ENCODE results near the gene LRRC4C.

Gene LRRC4C

GRCh38 chr11:41316751-41317150, 142.7 kb downstream of the LRRC4C start:
- DNase-seq = no peak
- H3K23ac ChIP-seq (ENCODE audit: low read length in 2 of 2) = no peak overlapping the region
- 56% methylated on average over 2 of the region's 2 CpGs for WGBS
- no peak overlapping the region for H2BK120ac ChIP-seq (ENCODE audit: low read depth, low read length)
- no peak overlapping the region for H2AFZ ChIP-seq (ENCODE audit: low read depth, low read length)
- H3K4me2 ChIP-seq (ENCODE audit: low read length, poor library complexity, severe bottlenecking) = no peak overlapping the region
- H2BK15ac ChIP-seq (ENCODE audit: low read depth, poor library complexity, severe bottlenecking) = no peak overlapping the region
- no peak overlapping the region for H3K9ac ChIP-seq (ENCODE audit: low read length)
- no peak overlapping the region for H3K27ac ChIP-seq (ENCODE audit: low read length, poor library complexity, severe bottlenecking)
- H3K14ac ChIP-seq (ENCODE audit: low read length in 2 of 2) = no peak overlapping the region
- no peaks in the 10 kb centered on the region for H3K27me3 ChIP-seq (ENCODE audit: control insufficient read depth in 1 of 2, insufficient read depth in 1 of 2, low read length in 2 of 2)
- H3K4me3 ChIP-seq (ENCODE audit: insufficient read depth in 1 of 2, low read depth in 1 of 2, low read length in 2 of 2) = no peak overlapping the region
- no peak overlapping the region for H2BK5ac ChIP-seq (ENCODE audit: low read depth, low read length, poor library complexity, severe bottlenecking)
- H4K91ac ChIP-seq (ENCODE audit: low read length) = no peak overlapping the region
- no peaks in the 10 kb centered on the region for H3K4me1 ChIP-seq (ENCODE audit: control insufficient read depth, insufficient read depth, low read depth, low read length)
- H4K8ac ChIP-seq (ENCODE audit: low read length) = no peak overlapping the region
- no peaks in the 10 kb centered on the region for H3K79me1 ChIP-seq (replicated peaks; ENCODE audit: low read length, poor library complexity, severe bottlenecking)
- no peaks in the 10 kb centered on the region for H3K36me3 ChIP-seq (ENCODE audit: control insufficient read depth in 1 of 2, insufficient read depth in 2 of 2, low read depth in 1 of 2, low read length in 2 of 2)
- H2BK12ac ChIP-seq (ENCODE audit: low read length in 2 of 2) = no peak overlapping the region
- no peak overlapping the region for H3K4ac ChIP-seq (ENCODE audit: low read depth in 1 of 2, low read length in 2 of 2)
- no peak overlapping the region for H2AK5ac ChIP-seq (ENCODE audit: low read length, severe bottlenecking)
- H3K18ac ChIP-seq (ENCODE audit: low read depth in 1 of 2, low read length in 2 of 2) = no peak overlapping the region
- no peaks in the 10 kb centered on the region for H3K9me3 ChIP-seq (ENCODE audit: control insufficient read depth, low read length)

DNA sequence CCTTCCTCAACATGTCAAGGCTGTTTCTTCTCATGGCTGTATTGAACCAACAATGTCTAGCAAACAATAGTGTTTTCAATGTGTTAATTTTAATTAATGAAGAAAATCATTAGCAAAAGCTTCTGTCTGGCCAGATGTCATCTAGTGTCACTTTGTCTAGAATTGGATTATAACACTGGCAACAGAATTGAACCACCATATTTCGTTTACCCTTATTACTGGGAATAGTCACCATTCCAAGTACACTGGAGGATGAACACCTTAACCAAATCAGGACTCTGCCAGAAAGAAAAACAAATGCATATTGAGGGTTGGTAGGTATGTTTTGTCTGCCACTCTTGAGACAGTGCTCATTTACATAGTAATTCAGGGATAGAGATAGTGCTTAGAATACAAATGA, 146.2 kb downstream of the LRRC4C start:
- H4K8ac ChIP-seq (ENCODE audit: low read length) = no peak overlapping the region
- H3K9ac ChIP-seq (ENCODE audit: low read length) = no peak overlapping the region
- H3K36me3 ChIP-seq (ENCODE audit: control insufficient read depth in 1 of 2, insufficient read depth in 2 of 2, low read depth in 1 of 2, low read length in 2 of 2) = no peaks in the 10 kb centered on the region
- no peak overlapping the region for H3K27ac ChIP-seq (ENCODE audit: low read length, poor library complexity, severe bottlenecking)
- H2BK12ac ChIP-seq (ENCODE audit: low read length in 2 of 2) = no peak overlapping the region
- H3K14ac ChIP-seq (ENCODE audit: low read length in 2 of 2) = no peak overlapping the region
- H3K9me3 ChIP-seq (ENCODE audit: control insufficient read depth, low read length) = no peaks in the 10 kb centered on the region
- H3K23ac ChIP-seq (ENCODE audit: low read length in 2 of 2) = no peak overlapping the region
- no peak overlapping the region for H3K18ac ChIP-seq (ENCODE audit: low read depth in 1 of 2, low read length in 2 of 2)
- 71% methylated on average over 1 of the region's 1 CpG for WGBS
- no peak overlapping the region for H2BK5ac ChIP-seq (ENCODE audit: low read depth, low read length, poor library complexity, severe bottlenecking)
- H4K91ac ChIP-seq (ENCODE audit: low read length) = no peak overlapping the region
- H3K79me1 ChIP-seq (replicated peaks; ENCODE audit: low read length, poor library complexity, severe bottlenecking) = no peaks in the 10 kb centered on the region
- no peak for DNase-seq
- H3K27me3 ChIP-seq (ENCODE audit: control insufficient read depth in 1 of 2, insufficient read depth in 1 of 2, low read length in 2 of 2) = no peaks in the 10 kb centered on the region
- no peaks in the 10 kb centered on the region for H3K4me1 ChIP-seq (ENCODE audit: control insufficient read depth, insufficient read depth, low read depth, low read length)
- no peak overlapping the region for H3K4ac ChIP-seq (ENCODE audit: low read depth in 1 of 2, low read length in 2 of 2)
- no peak overlapping the region for H2BK120ac ChIP-seq (ENCODE audit: low read depth, low read length)
- H2AFZ ChIP-seq (ENCODE audit: low read depth, low read length) = no peak overlapping the region
- H2AK5ac ChIP-seq (ENCODE audit: low read length, severe bottlenecking) = no peak overlapping the region
- H3K4me2 ChIP-seq (ENCODE audit: low read length, poor library complexity, severe bottlenecking) = no peak overlapping the region
- H3K4me3 ChIP-seq (ENCODE audit: insufficient read depth in 1 of 2, low read depth in 1 of 2, low read length in 2 of 2) = no peak overlapping the region
- no peak overlapping the region for H2BK15ac ChIP-seq (ENCODE audit: low read depth, poor library complexity, severe bottlenecking)

GRCh38 chr11:41309716-41310115, 149.7 kb downstream of the LRRC4C start:
- no peaks in the 10 kb centered on the region for H3K27me3 ChIP-seq (ENCODE audit: control insufficient read depth in 1 of 2, insufficient read depth in 1 of 2, low read length in 2 of 2)
- no peak overlapping the region for H4K8ac ChIP-seq (ENCODE audit: low read length)
- H3K18ac ChIP-seq (ENCODE audit: low read depth in 1 of 2, low read length in 2 of 2) = no peak overlapping the region
- H2BK5ac ChIP-seq (ENCODE audit: low read depth, low read length, poor library complexity, severe bottlenecking) = no peak overlapping the region
- no peak overlapping the region for H3K23ac ChIP-seq (ENCODE audit: low read length in 2 of 2)
- no peak overlapping the region for H4K91ac ChIP-seq (ENCODE audit: low read length)
- H2AK5ac ChIP-seq (ENCODE audit: low read length, severe bottlenecking) = no peak overlapping the region
- no peak overlapping the region for H3K27ac ChIP-seq (ENCODE audit: low read length, poor library complexity, severe bottlenecking)
- H3K36me3 ChIP-seq (ENCODE audit: control insufficient read depth in 1 of 2, insufficient read depth in 2 of 2, low read depth in 1 of 2, low read length in 2 of 2) = no peaks in the 10 kb centered on the region
- H3K4me3 ChIP-seq (ENCODE audit: insufficient read depth in 1 of 2, low read depth in 1 of 2, low read length in 2 of 2) = no peak overlapping the region
- no peak for DNase-seq
- 64% methylated on average over 4 of the region's 4 CpGs for WGBS
- no peak overlapping the region for H3K4me2 ChIP-seq (ENCODE audit: low read length, poor library complexity, severe bottlenecking)
- H3K4me1 ChIP-seq (ENCODE audit: control insufficient read depth, insufficient read depth, low read depth, low read length) = no peaks in the 10 kb centered on the region
- no peak overlapping the region for H3K9ac ChIP-seq (ENCODE audit: low read length)
- no peak overlapping the region for H2BK120ac ChIP-seq (ENCODE audit: low read depth, low read length)
- no peak overlapping the region for H2BK12ac ChIP-seq (ENCODE audit: low read length in 2 of 2)
- no peaks in the 10 kb centered on the region for H3K9me3 ChIP-seq (ENCODE audit: control insufficient read depth, low read length)
- H2AFZ ChIP-seq (ENCODE audit: low read depth, low read length) = no peak overlapping the region
- H3K4ac ChIP-seq (ENCODE audit: low read depth in 1 of 2, low read length in 2 of 2) = no peak overlapping the region
- no peaks in the 10 kb centered on the region for H3K79me1 ChIP-seq (replicated peaks; ENCODE audit: low read length, poor library complexity, severe bottlenecking)
- H3K14ac ChIP-seq (ENCODE audit: low read length in 2 of 2) = no peak overlapping the region
- H2BK15ac ChIP-seq (ENCODE audit: low read depth, poor library complexity, severe bottlenecking) = no peak overlapping the region

- H3K23ac ChIP-seq (ENCODE audit: low read length in 2 of 2) = no peak overlapping the region
- WGBS = 68% methylated on average over 2 of the region's 4 CpGs
- no peak overlapping the region for H3K9ac ChIP-seq (ENCODE audit: low read length)
- no peaks in the 10 kb centered on the region for H3K9me3 ChIP-seq (ENCODE audit: control insufficient read depth, low read length)
- H3K27me3 ChIP-seq (ENCODE audit: control insufficient read depth in 1 of 2, insufficient read depth in 1 of 2, low read length in 2 of 2) = no peaks in the 10 kb centered on the region
- no peak overlapping the region for H2BK12ac ChIP-seq (ENCODE audit: low read length in 2 of 2)
- H3K4me2 ChIP-seq (ENCODE audit: low read length, poor library complexity, severe bottlenecking) = no peak overlapping the region
- no peak overlapping the region for H2AFZ ChIP-seq (ENCODE audit: low read depth, low read length)
- no peak overlapping the region for H4K8ac ChIP-seq (ENCODE audit: low read length)
- H3K27ac ChIP-seq (ENCODE audit: low read length, poor library complexity, severe bottlenecking) = no peak overlapping the region
- no peaks in the 10 kb centered on the region for H3K4me1 ChIP-seq (ENCODE audit: control insufficient read depth, insufficient read depth, low read depth, low read length)
- H2BK5ac ChIP-seq (ENCODE audit: low read depth, low read length, poor library complexity, severe bottlenecking) = no peak overlapping the region
- no peak overlapping the region for H3K4ac ChIP-seq (ENCODE audit: low read depth in 1 of 2, low read length in 2 of 2)
- peak overlapping the region; percentile 27 for H4K91ac ChIP-seq (ENCODE audit: low read length)
- H3K4me3 ChIP-seq (ENCODE audit: insufficient read depth in 1 of 2, low read depth in 1 of 2, low read length in 2 of 2) = no peak overlapping the region
- no peak overlapping the region for H2BK15ac ChIP-seq (ENCODE audit: low read depth, poor library complexity, severe bottlenecking)
- H2AK5ac ChIP-seq (ENCODE audit: low read length, severe bottlenecking) = no peak overlapping the region
- H2BK120ac ChIP-seq (ENCODE audit: low read depth, low read length) = no peak overlapping the region
- no peaks in the 10 kb centered on the region for H3K79me1 ChIP-seq (replicated peaks; ENCODE audit: low read length, poor library complexity, severe bottlenecking)
- no peaks in the 10 kb centered on the region for H3K36me3 ChIP-seq (ENCODE audit: control insufficient read depth in 1 of 2, insufficient read depth in 2 of 2, low read depth in 1 of 2, low read length in 2 of 2)
- no peak for DNase-seq
- no peak overlapping the region for H3K18ac ChIP-seq (ENCODE audit: low read depth in 1 of 2, low read length in 2 of 2)
- no peak overlapping the region for H3K14ac ChIP-seq (ENCODE audit: low read length in 2 of 2)
Measured at GRCh38 chr11:41309111-41309522, 150.3 kb downstream of the LRRC4C start.

Measured in mesenchymal stem cell (in vitro differentiated cells and primary cell).